PC-3 (cell line): ENCODE measurements around the gene TENT5C.

ENCODE experiments used
- EZH2 ChIP-seq: fragments of 300-600 bp; sonication (generic); IDR thresholded peaks from one replicate; pipeline ENCODE4 v1.6.1; 2017; ENCODE audit warnings: antibody characterized with exemption, mild to moderate bottlenecking, low read length; ENCODE audit not compliant: unreplicated experiment
- EZH2phosphoT487 ChIP-seq: fragments of 300-600 bp; sonication (generic); IDR thresholded peaks from 2 replicates; pipeline ENCODE4 v1.6.1; 2018; ENCODE audit warnings: mild to moderate bottlenecking, antibody characterized with exemption, low read length, borderline replicate concordance
- TF ChIP-seq, protein P1 (sequence below): fragments of 300-600 bp; sonication (generic); conservative IDR thresholded peaks from 2 replicates; pipeline ENCODE4 v1.5.1; 2017; ENCODE audit warnings: antibody characterized with exemption, low read depth, mild to moderate bottlenecking, low read length

DNA sequence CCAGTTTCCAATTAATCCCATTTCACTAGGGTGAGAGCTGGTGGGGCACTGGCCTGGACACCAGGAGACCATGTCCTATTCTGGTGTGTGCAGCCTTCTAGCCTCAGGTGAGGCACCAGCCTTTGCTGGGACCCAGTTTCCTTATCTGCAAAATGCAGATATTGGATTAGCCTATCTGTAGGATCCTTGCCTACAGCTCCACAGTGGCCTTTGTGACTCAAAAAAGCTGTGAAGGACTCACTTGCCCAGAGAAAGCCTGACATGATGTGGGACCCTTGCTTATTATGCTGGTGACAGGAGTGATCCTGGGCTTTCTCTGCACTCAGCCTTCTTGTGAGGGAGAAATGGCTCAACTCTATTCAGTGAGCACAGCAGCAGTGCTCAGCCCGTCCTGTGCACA lies 32.3 kb downstream of the TENT5C start:
- TF ChIP-seq, protein P1, sequence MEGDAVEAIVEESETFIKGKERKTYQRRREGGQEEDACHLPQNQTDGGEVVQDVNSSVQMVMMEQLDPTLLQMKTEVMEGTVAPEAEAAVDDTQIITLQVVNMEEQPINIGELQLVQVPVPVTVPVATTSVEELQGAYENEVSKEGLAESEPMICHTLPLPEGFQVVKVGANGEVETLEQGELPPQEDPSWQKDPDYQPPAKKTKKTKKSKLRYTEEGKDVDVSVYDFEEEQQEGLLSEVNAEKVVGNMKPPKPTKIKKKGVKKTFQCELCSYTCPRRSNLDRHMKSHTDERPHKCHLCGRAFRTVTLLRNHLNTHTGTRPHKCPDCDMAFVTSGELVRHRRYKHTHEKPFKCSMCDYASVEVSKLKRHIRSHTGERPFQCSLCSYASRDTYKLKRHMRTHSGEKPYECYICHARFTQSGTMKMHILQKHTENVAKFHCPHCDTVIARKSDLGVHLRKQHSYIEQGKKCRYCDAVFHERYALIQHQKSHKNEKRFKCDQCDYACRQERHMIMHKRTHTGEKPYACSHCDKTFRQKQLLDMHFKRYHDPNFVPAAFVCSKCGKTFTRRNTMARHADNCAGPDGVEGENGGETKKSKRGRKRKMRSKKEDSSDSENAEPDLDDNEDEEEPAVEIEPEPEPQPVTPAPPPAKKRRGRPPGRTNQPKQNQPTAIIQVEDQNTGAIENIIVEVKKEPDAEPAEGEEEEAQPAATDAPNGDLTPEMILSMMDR: no peak
- TF ChIP-seq EZH2 (no peak), EZH2phosphoT487 (no peak)
